Fibroblast of lung (primary cell): ENCODE data around the gene TNPO3.
"Not testable (repeated sequence)": the region's sequence is repeated elsewhere in the genome, so short reads cannot be mapped to it uniquely, and the experiment has no call there.

Experiments
- CTCF ChIP-seq, 2 donors: IDR thresholded peaks in 1 of 2; conservative IDR thresholded peaks in 1 of 2; 1 replicate in 1 of 2; 2 replicates in 1 of 2; pipeline ENCODE4 v1.5.1; 2011 to 2012; ENCODE audit warnings: low read length in 2 of 2, control low read depth in 1 of 2, inconsistent platforms in 1 of 2, low read depth in 1 of 2, mild to moderate bottlenecking in 1 of 2
- EZH2 ChIP-seq: IDR thresholded peaks from 2 replicates; pipeline ENCODE4 v1.5.1; 2012; ENCODE audit warnings: low read length, control low read depth, mild to moderate bottlenecking; ENCODE audit errors: missing control alignments

DNA sequence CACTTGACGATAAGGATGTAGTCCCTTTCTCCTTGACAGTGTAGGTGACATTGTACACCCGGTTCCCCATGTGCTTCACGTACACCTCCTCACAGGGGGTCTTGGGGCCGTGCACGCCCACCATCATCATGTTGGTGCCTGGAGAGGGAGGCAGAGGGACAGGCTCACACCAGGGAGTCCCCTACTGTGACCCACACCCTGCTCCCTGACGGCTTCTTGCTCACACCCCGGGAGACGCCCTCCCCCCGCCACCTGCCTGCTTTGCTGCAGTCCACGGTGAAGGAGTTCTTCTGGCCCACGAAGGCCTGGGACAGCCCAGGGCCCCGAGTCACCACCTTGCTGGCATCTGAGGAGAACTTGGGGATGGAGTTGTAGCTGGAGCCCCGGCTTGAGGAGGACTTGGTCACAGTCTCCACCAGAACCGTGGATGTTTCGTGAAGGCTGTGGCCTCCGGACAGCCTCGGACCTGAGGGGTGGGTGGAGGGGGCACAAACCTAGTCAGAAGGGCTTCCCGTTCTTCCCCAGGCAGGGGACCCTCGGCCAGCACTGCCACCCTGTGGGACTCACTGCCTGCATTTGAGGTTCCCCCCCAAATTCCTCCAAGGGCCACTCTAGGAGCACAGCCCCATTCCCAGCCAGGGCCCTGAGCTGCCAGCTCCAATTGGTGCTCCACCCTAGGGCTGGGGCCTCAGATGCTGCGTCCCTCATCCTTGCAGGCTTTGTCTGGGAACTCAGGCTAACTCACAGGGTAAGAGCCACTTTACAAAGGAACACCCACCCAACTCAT is 142.0 kb downstream of the TNPO3 start:
- not testable (repeated sequence) for TF ChIP-seq CTCF (conservative IDR thresholded peaks at IDR 0.05 in 1 of 2, IDR thresholded peaks at IDR 0.05 in 1 of 2; ENCODE audit: low read depth in 1 of 2, low read length in 2 of 2); EZH2
